OCI-M2 (cell line): ENCODE measurements around the gene RSPH1.

Experiments
- DNase-seq: peaks from one replicate; lab custom pipeline; 2025; ENCODE audit not compliant: unreplicated experiment; lab: John Stamatoyannopoulos, UW

Gene RSPH1

GRCh38 chr21:42513985-42514882 is 18.2 kb upstream of the RSPH1 start:
- no peak for DNase-seq

- DNase-seq = no peak
Measured at GRCh38 chr21:42513151-42513984, 17.3 kb upstream of the RSPH1 start, which contains the start of gene SLC37A1. Gene SLC37A1 (plus strand): TSS chr21:42513852. CDS start chr21:42518455, 4,603 bp downstream.

- no peak for DNase-seq
Measured at GRCh38 chr21:42512346-42513034, 16.5 kb upstream of the RSPH1 start.

- DNase-seq = no peak
Measured at GRCh38 chr21:42509244-42509643, 13.2 kb upstream of the RSPH1 start.

GRCh38 chr21:42508371-42508770 is 12.3 kb upstream of the RSPH1 start:
- no peak for DNase-seq

GRCh38 chr21:42507418-42507817 is 11.4 kb upstream of the RSPH1 start:
- DNase-seq = no peak

- no peak for DNase-seq
Measured at GRCh38 chr21:42505090-42505726, 9.2 kb upstream of the RSPH1 start.

- peak; percentile 97 for DNase-seq
Measured at GRCh38 chr21:42503711-42504110, 7.7 kb upstream of the RSPH1 start.

- no peak for DNase-seq
Measured at GRCh38 chr21:42500736-42501135, 4.7 kb upstream of the RSPH1 start.

GRCh38 chr21:42500225-42500624 is 4.2 kb upstream of the RSPH1 start:
- DNase-seq = no peak

GRCh38 chr21:42499444-42500112 is 3.6 kb upstream of the RSPH1 start:
- DNase-seq = no peak

- DNase-seq = no peak
Measured at GRCh38 chr21:42498012-42498411, 2.0 kb upstream of the RSPH1 start.

GRCh38 chr21:42496839-42497202 is 797 bp upstream of the RSPH1 start:
- DNase-seq = no peak

- DNase-seq = no peak
Measured at GRCh38 chr21:42495765-42496119, 282 bp downstream of the RSPH1 start.

GRCh38 chr21:42495027-42495426 is 997 bp downstream of the RSPH1 start:
- no peak for DNase-seq

GRCh38 chr21:42493109-42494060 is 2.6 kb downstream of the RSPH1 start:
- no peak for DNase-seq

GRCh38 chr21:42492201-42492600 is 3.8 kb downstream of the RSPH1 start:
- no peak for DNase-seq

- no peak for DNase-seq
Measured at GRCh38 chr21:42491328-42491727, 4.7 kb downstream of the RSPH1 start.

GRCh38 chr21:42490720-42491119 is 5.3 kb downstream of the RSPH1 start:
- DNase-seq = no peak
